Measurements from ENCODE around the gene SMLR1. TPM values are rescaled to one million over a fixed set of nuclear protein-coding genes. Genes with fewer than 3 reads are reported as not detected.

Gene SMLR1
- total and polyA plus RNA-seq, 9 of the 15 experiments (the other 6 are each of a cell fraction or from before 2014, with no cell fraction given) = not detected

- in situ Hi-C loops (cut with MboI) (no loop called here), intact Hi-C loops (cut with micrococcal nuclease) (loop anchor here (10.0 kb wide), 1 partner anchor 815 kb away; no protein-coding TSS in a partner anchor)
- no peaks in the 10 kb centered on the region for H3K27me3 ChIP-seq (ENCODE audit: control insufficient read depth in 2 of 2, insufficient read depth in 2 of 2, low read length in 2 of 2)
- no peak for DNase-seq (ENCODE audit: extremely low read depth in 1 of 4, low spot score in 3 of 4)
- TF ChIP-seq RNF2 (IDR thresholded peaks at IDR 0.05) (no peak), ARNT (IDR thresholded peaks at IDR 0.05) (no peak), ZSCAN32 (CRISPR knock-in tag; IDR thresholded peaks at IDR 0.05) (no peak), SLC30A9 (CRISPR knock-in tag; IDR thresholded peaks at IDR 0.05) (no peak), COPS2 (conservative IDR thresholded peaks at IDR 0.05) (no peak), EZH2 (IDR thresholded peaks at IDR 0.05; ENCODE audit: borderline replicate concordance, low read depth, low read length) (no peak), TAL1 (IDR thresholded peaks at IDR 0.05) (no peak), MGA (IDR thresholded peaks at IDR 0.05) (no peak), SRSF9 (IDR thresholded peaks at IDR 0.05; ENCODE audit: borderline replicate concordance, low read depth, low read length) (no peak)
- ChIA-PET CTCF (ENCODE audit: low intra/inter-chr PET ratio) (no interaction called here), POLR2A (no interaction called here)
- no peak for FAIRE-seq
- H2AFZ ChIP-seq (ENCODE audit: low read depth, low read length) = no peak overlapping the region
- no peaks in the 10 kb centered on the region for H3K36me3 ChIP-seq (ENCODE audit: control insufficient read depth, insufficient read depth, low read length)
- H3K9ac ChIP-seq (ENCODE audit: insufficient read depth in 1 of 2, low read depth in 2 of 2, low read length in 2 of 2) = no peak overlapping the region
- H3K9me1 ChIP-seq (ENCODE audit: control insufficient read depth, insufficient read depth, low read length) = no peaks in the 10 kb centered on the region
- H3K27ac ChIP-seq (ENCODE audit: extremely low read depth, low read depth, low read length) = no peak overlapping the region
- no TSS peak for BruUV-seq (replicated peaks)
- 18% methylated on average over 1 of the region's 1 CpG for WGBS (ENCODE audit: insufficient coverage, low coverage, missing lambda C conversion rate)
- no peaks in the 10 kb centered on the region for H3K9me3 ChIP-seq (replicated peaks; ENCODE audit: control insufficient read depth, insufficient read depth, low read depth, low read length)
- H3K4me1 ChIP-seq (replicated peaks in 1 of 2; ENCODE audit: control insufficient read depth in 2 of 2, insufficient read depth in 2 of 2, low read length in 2 of 2) = no peaks in the 10 kb centered on the region
- H3K79me2 ChIP-seq (ENCODE audit: control insufficient read depth, insufficient read depth, low read length) = no peaks in the 10 kb centered on the region
- no peaks in the 10 kb centered on the region for H4K20me1 ChIP-seq (replicated peaks; ENCODE audit: control insufficient read depth, insufficient read depth, low read length)
- no peak overlapping the region for H3K4me2 ChIP-seq (ENCODE audit: insufficient read depth, low read length)
- no peak overlapping the region for H3K4me3 ChIP-seq
- ATAC-seq = no peak
Measured at GRCh38 chr6:130849594-130849993, 22.4 kb downstream of the SMLR1 start.

Measured in K562 (cell line).